ENCODE results near the gene FAM9C. TPM values are rescaled to one million over a fixed set of nuclear protein-coding genes. Genes with fewer than 3 reads are reported as not detected.
A peak's percentile ranks its signal among the peaks of the same experiment; 100 is the strongest.

FAM9C gene
- polyA plus RNA-seq, 1 donor (not counting 4 experiments of a cell fraction or from before 2014, with no cell fraction given): not detected

DNA sequence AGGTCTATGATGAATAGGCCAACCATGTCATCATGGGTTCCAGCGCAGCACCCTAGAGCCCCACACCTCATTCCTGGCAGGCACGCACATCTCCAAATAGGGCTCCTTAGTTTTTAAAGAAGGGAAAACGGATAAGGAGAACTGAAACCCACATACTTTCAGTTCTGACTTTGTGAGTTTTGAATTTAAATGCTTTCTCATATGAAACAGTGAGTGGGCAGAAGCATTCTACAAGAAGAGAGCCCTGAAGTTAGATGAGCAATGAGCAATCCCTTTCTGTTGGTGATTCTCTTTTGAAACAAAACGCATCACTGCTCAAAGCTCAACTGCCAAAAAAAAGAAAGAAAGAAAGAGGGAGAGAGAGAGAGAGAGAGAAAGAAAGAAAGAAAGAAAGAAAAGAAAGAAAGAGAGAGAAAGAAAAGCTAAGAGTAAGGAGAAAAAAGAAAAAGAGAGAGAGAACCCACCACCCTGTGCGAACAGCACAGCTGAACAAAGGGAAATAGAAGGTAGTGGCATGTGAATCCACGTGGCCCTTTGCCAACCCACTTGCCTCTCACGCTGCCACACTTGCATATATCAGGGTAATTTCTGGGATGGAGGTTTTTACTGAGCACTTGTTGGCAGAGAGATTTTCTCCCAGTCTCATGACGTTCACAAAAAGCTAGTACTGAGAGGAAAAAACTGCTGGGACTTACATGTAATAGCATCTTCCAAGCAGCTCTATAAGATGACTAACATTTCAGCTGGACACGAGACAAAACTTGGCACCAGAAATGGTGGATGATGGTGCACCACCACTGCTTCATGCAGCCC, 38.6 kb downstream of the FAM9C start:
- DNase-seq (ENCODE audit: low read depth, low spot score): no peak
- Histone ChIP-seq H3K79me2 (ENCODE audit: control insufficient read depth, insufficient read depth, low read length) (no peaks in the 10 kb centered on the region), H3K27ac (ENCODE audit: control insufficient read depth, insufficient read depth, low read length) (no peak overlapping the region), H3K9me1 (ENCODE audit: control insufficient read depth, extremely low read depth, insufficient read depth, low read length) (no peaks in the 10 kb centered on the region), H3K36me3 (ENCODE audit: control insufficient read depth in 2 of 2, extremely low read depth in 1 of 2, insufficient read depth in 2 of 2, low read length in 2 of 2) (no peaks in the 10 kb centered on the region), H3K9ac (ENCODE audit: control insufficient read depth, extremely low read depth, insufficient read depth, low read length) (no peak overlapping the region), H3K9me3 (ENCODE audit: control insufficient read depth, low read depth, low read length) (no peaks in the 10 kb centered on the region), H2AFZ (ENCODE audit: control insufficient read depth, low read length) (no peak overlapping the region), H3K4me2 (ENCODE audit: control insufficient read depth, extremely low read depth, insufficient read depth, low read depth, low read length) (no peak overlapping the region), H3K27me3 (ENCODE audit: control insufficient read depth, extremely low read depth, insufficient read depth, low read length) (no peaks in the 10 kb centered on the region), H4K20me1 (ENCODE audit: control insufficient read depth, extremely low read depth, insufficient read depth, low read length) (no peaks in the 10 kb centered on the region), H3K4me3 (ENCODE audit: control insufficient read depth in 2 of 3, extremely low read depth in 1 of 3, insufficient read depth in 2 of 3, low read depth in 1 of 3, low read length in 3 of 3) (no peak overlapping the region), H3K4me1 (ENCODE audit: control insufficient read depth, extremely low read depth, insufficient read depth, low read length) (peaks cover 33% of the 10 kb centered on the region)
- no peak for FAIRE-seq
- TF ChIP-seq, protein P1, sequence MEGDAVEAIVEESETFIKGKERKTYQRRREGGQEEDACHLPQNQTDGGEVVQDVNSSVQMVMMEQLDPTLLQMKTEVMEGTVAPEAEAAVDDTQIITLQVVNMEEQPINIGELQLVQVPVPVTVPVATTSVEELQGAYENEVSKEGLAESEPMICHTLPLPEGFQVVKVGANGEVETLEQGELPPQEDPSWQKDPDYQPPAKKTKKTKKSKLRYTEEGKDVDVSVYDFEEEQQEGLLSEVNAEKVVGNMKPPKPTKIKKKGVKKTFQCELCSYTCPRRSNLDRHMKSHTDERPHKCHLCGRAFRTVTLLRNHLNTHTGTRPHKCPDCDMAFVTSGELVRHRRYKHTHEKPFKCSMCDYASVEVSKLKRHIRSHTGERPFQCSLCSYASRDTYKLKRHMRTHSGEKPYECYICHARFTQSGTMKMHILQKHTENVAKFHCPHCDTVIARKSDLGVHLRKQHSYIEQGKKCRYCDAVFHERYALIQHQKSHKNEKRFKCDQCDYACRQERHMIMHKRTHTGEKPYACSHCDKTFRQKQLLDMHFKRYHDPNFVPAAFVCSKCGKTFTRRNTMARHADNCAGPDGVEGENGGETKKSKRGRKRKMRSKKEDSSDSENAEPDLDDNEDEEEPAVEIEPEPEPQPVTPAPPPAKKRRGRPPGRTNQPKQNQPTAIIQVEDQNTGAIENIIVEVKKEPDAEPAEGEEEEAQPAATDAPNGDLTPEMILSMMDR (optimal IDR thresholded peaks at IDR 0.05 in 1 of 3, IDR thresholded peaks at IDR 0.05 in 1 of 3, conservative IDR thresholded peaks at IDR 0.05 in 1 of 3; ENCODE audit: extremely low read depth in 1 of 3, insufficient read depth in 2 of 3, low read length in 3 of 3): no peak
- TF ChIP-seq EZH2 (IDR thresholded peaks at IDR 0.05; ENCODE audit: low read length): no peak
- dilution Hi-C loops (cut with MboI; ENCODE audit: extremely low pct_ligation_motif_present, low sequenced_read_pairs): no loop called here

DNA sequence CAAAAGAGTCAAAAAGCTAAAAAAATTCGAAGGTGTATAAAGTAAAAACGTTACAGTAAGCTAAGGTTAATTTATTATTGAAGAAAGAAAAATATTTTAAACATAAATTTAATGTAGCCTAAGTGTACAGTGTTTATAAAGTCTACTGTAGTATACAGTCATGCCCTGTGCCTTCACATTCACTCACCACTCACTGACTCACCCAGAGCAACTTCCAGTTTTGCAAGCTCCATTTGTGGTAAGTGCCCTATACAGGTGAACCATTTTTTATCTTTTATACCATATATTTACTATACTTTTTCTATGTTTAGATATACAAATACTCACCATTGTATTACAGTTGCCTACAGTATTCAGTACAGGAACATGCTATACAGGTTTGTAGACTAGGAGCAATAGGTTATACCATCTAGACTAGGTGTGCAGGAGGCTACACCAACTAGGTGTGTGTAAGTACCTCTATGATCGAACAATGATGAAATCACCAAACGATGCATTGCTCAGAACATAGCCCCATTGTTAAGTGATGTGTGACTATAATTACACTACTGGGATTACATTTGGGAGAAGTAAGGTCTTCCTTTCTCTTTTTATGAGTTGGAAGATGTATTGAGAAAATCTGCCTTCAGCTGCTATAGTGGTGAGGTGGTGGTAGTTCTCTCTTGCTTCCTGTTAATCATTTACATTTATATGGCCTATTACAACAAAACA, 42.3 kb downstream of the FAM9C start:
- no peak overlapping the region for H3K4me2 ChIP-seq (ENCODE audit: control insufficient read depth, extremely low read depth, insufficient read depth, low read depth, low read length)
- no peaks in the 10 kb centered on the region for H3K9me3 ChIP-seq (ENCODE audit: control insufficient read depth, low read depth, low read length)
- TF ChIP-seq, protein P1 (optimal IDR thresholded peaks at IDR 0.05 in 1 of 3, IDR thresholded peaks at IDR 0.05 in 1 of 3, conservative IDR thresholded peaks at IDR 0.05 in 1 of 3; ENCODE audit: extremely low read depth in 1 of 3, insufficient read depth in 2 of 3, low read length in 3 of 3): no peak
- no peaks in the 10 kb centered on the region for H4K20me1 ChIP-seq (ENCODE audit: control insufficient read depth, extremely low read depth, insufficient read depth, low read length)
- no peaks in the 10 kb centered on the region for H3K9me1 ChIP-seq (ENCODE audit: control insufficient read depth, extremely low read depth, insufficient read depth, low read length)
- no peak overlapping the region for H3K9ac ChIP-seq (ENCODE audit: control insufficient read depth, extremely low read depth, insufficient read depth, low read length)
- no peaks in the 10 kb centered on the region for H3K27me3 ChIP-seq (ENCODE audit: control insufficient read depth, extremely low read depth, insufficient read depth, low read length)
- H3K36me3 ChIP-seq (ENCODE audit: control insufficient read depth in 2 of 2, extremely low read depth in 1 of 2, insufficient read depth in 2 of 2, low read length in 2 of 2): no peaks in the 10 kb centered on the region
- H3K27ac ChIP-seq (ENCODE audit: control insufficient read depth, insufficient read depth, low read length): peak overlapping the region; percentile 27
- H3K4me1 ChIP-seq (ENCODE audit: control insufficient read depth, extremely low read depth, insufficient read depth, low read length): peaks cover 5% of the 10 kb centered on the region
- dilution Hi-C loops (cut with MboI; ENCODE audit: extremely low pct_ligation_motif_present, low sequenced_read_pairs): no loop called here
- no peak overlapping the region for H3K4me3 ChIP-seq (ENCODE audit: control insufficient read depth in 2 of 3, extremely low read depth in 1 of 3, insufficient read depth in 2 of 3, low read depth in 1 of 3, low read length in 3 of 3)
- H2AFZ ChIP-seq (ENCODE audit: control insufficient read depth, low read length): no peak overlapping the region
- FAIRE-seq: peak; percentile 67
- H3K79me2 ChIP-seq (ENCODE audit: control insufficient read depth, insufficient read depth, low read length): no peaks in the 10 kb centered on the region
- DNase-seq (ENCODE audit: low read depth, low spot score): no peak
